GM12878 (cell line): Measurements from ENCODE around the gene MYRF. TPM values are rescaled to one million over a fixed set of nuclear protein-coding genes. Genes with fewer than 3 reads are reported as not detected.

Source experiments
- ATAC-seq: fragments of 200-7000 bp; cut with Tn5 transposase; 3 replicates; pipeline ENCODE4 v1.9.1; 2020; ENCODE audit warnings: mild to moderate bottlenecking, moderate library complexity
- BruUV-seq: library from RNA; stranded (reverse); fragments of 400-500 nt; replicated peaks from 2 replicates; lab custom pipeline; 2021; lab: Mats Ljungman, UMichigan
- CTCF ChIA-PET: fragments of 300-600 bp; sonication (Branson Sonifier 250); formaldehyde crosslinking; extraction: SDS; loops from one replicate; lab custom pipeline; 2021; ENCODE audit warnings: inconsistent platforms; lab: Yijun Ruan, JAX
- POLR2A ChIA-PET: fragments of 350-600 bp; formaldehyde crosslinking; extraction: SDS; loops from one replicate; lab custom pipeline; 2021; ENCODE audit warnings: inconsistent platforms; lab: Charles Lee
- RAD21 ChIA-PET: fragments of 300-600 bp; sonication (Branson Sonifier 250); formaldehyde crosslinking; loops from one replicate; lab custom pipeline; 2023; ENCODE audit warnings: antibody characterized with exemption; ENCODE audit not compliant: unreplicated experiment; lab: Charles Lee
- SMC1A ChIA-PET: fragments of 300-600 bp; sonication (Branson Sonifier 250); formaldehyde crosslinking; loops from one replicate; lab custom pipeline; 2023; ENCODE audit not compliant: unreplicated experiment, uncharacterized antibody; lab: Charles Lee
- DNase-seq: peaks from one replicate; pipeline ENCODE4 v3.0.0-alpha.2; 2011; ENCODE audit warnings: low read depth, low spot score
- FAIRE-seq: peaks from 3 replicates; lab custom pipeline; 2011; peaks lifted over from hg19 to GRCh38; lab: Jason Lieb, UNC
- H2AFZ ChIP-seq: 2 replicates; pipeline ENCODE4 v1.6.0; 2011; ENCODE audit warnings: low read depth, low read length, control low read depth; ENCODE audit not compliant: control insufficient read depth
- H3K27ac ChIP-seq: 2 replicates; pipeline ENCODE4 v1.5.1; 2011; ENCODE audit warnings: control low read depth; ENCODE audit not compliant: control insufficient read depth, insufficient read depth
- H3K27me3 ChIP-seq, 2 experiments: replicated peaks in 1 of 2; 2 replicates each; pipeline versions ENCODE4 v1.6.0 to v1.6.1; 2011; ENCODE audit warnings: low read length in 1 of 2; ENCODE audit not compliant: control insufficient read depth in 2 of 2, insufficient read depth in 2 of 2
- H3K36me3 ChIP-seq, 2 experiments: 2 replicates each; pipeline ENCODE4 v1.5.1; 2011; ENCODE audit warnings: low read length in 1 of 2; ENCODE audit not compliant: control insufficient read depth in 2 of 2, insufficient read depth in 2 of 2
- H3K4me1 ChIP-seq: 2 replicates; pipeline ENCODE4 v1.6.1; 2011; ENCODE audit warnings: mild to moderate bottlenecking, low read length, moderate library complexity, mixed read lengths; ENCODE audit not compliant: control insufficient read depth, insufficient read depth
- H3K4me2 ChIP-seq: 2 replicates; pipeline ENCODE4 v1.6.0; 2011; ENCODE audit warnings: control low read depth; ENCODE audit not compliant: control insufficient read depth, insufficient read depth
- H3K4me3 ChIP-seq: fragments of 200-600 bp; sonication (generic); 2 replicates; pipeline ENCODE4 v1.5.1; 2016
- H3K79me2 ChIP-seq: 2 replicates; pipeline ENCODE4 v1.6.0; 2011; ENCODE audit warnings: low read length; ENCODE audit not compliant: control insufficient read depth, insufficient read depth
- H3K9ac ChIP-seq: 2 replicates; pipeline ENCODE4 v1.8.0; 2011; ENCODE audit warnings: low read length, control low read depth, mixed read lengths; ENCODE audit not compliant: control insufficient read depth, insufficient read depth
- H3K9me3 ChIP-seq: replicated peaks from 3 replicates; pipeline ENCODE4 v1.5.1; 2011; ENCODE audit warnings: mild to moderate bottlenecking, low read length; ENCODE audit not compliant: control insufficient read depth, insufficient read depth
- H4K20me1 ChIP-seq: 2 replicates; pipeline ENCODE4 v1.6.0; 2011; ENCODE audit not compliant: control insufficient read depth, insufficient read depth
- BACH1 ChIP-seq: fragments of 450-650 bp; IDR thresholded peaks from 2 replicates; pipeline ENCODE4 v1.6.1; 2017; ENCODE audit warnings: mild to moderate bottlenecking, borderline replicate concordance
- BRCA1 ChIP-seq: IDR thresholded peaks from 2 replicates; pipeline ENCODE4 v1.6.1; 2011; ENCODE audit warnings: low read depth, low read length, improper control_type of control experiment
- EED ChIP-seq: sonication (generic); IDR thresholded peaks from 2 replicates; pipeline ENCODE4 v1.6.1; 2016; ENCODE audit warnings: antibody characterized with exemption, low read depth
- EP300 ChIP-seq, 2 experiments: fragments of 150-350 bp in 1 of 2; IDR thresholded peaks; 2 replicates each; pipeline ENCODE4 v1.6.1; 2011 to 2012; ENCODE audit warnings: low read depth in 2 of 2, low read length in 2 of 2, borderline replicate concordance in 1 of 2, improper control_type of control experiment in 1 of 2, inconsistent platforms in 1 of 2; ENCODE audit not compliant: control insufficient read depth in 1 of 2
- EZH2 ChIP-seq: IDR thresholded peaks from 2 replicates; pipeline ENCODE4 v1.6.1; 2012; ENCODE audit warnings: low read depth, mild to moderate bottlenecking, control low read depth, inconsistent platforms, low read length, borderline replicate concordance; ENCODE audit not compliant: control insufficient read depth
- IKZF1 ChIP-seq: fragments of 450-650 bp; conservative IDR thresholded peaks from 2 replicates; pipeline ENCODE4 v1.6.1; 2017; ENCODE audit warnings: antibody characterized with exemption, mild to moderate bottlenecking
- IKZF2 ChIP-seq, 2 experiments: fragments of 450-650 bp; IDR thresholded peaks; 2 replicates each; pipeline ENCODE4 v1.6.1; 2017; ENCODE audit warnings: mild to moderate bottlenecking in 2 of 2, moderate library complexity in 2 of 2
- MXI1 ChIP-seq: fragments of 150-350 bp; IDR thresholded peaks from 2 replicates; pipeline ENCODE4 v1.6.1; 2011; ENCODE audit warnings: low read depth, mild to moderate bottlenecking, inconsistent platforms, low read length, improper control_type of control experiment
- NR2F1 ChIP-seq: fragments of 450-650 bp; conservative IDR thresholded peaks from 2 replicates; pipeline ENCODE4 v1.6.1; 2017; ENCODE audit warnings: mild to moderate bottlenecking
- POLR2AphosphoS2 ChIP-seq: IDR thresholded peaks from 2 replicates; pipeline ENCODE4 v1.6.1; 2011; ENCODE audit warnings: low read depth, mild to moderate bottlenecking, low read length, improper control_type of control experiment, moderate library complexity
- POLR2AphosphoS5 ChIP-seq: IDR thresholded peaks from 2 replicates; pipeline ENCODE4 v1.6.1; 2011; ENCODE audit warnings: mild to moderate bottlenecking, low read length, inconsistent platforms
- SUZ12 ChIP-seq: fragments of 200-600 bp; sonication (generic); IDR thresholded peaks from one replicate; pipeline ENCODE4 v1.6.1; 2018; ENCODE audit warnings: antibody characterized with exemption, mild to moderate bottlenecking; ENCODE audit not compliant: unreplicated experiment
- TBL1XR1 ChIP-seq: IDR thresholded peaks from 2 replicates; pipeline ENCODE4 v1.6.1; 2012; ENCODE audit warnings: low read depth, low read length, improper control_type of control experiment
- TCF12 ChIP-seq: IDR thresholded peaks from 2 replicates; pipeline ENCODE4 v1.6.1; 2011; ENCODE audit warnings: low read depth, mild to moderate bottlenecking, low read length
- YY1 ChIP-seq: IDR thresholded peaks from 2 replicates; pipeline ENCODE4 v1.6.1; 2011; ENCODE audit warnings: low read depth, mild to moderate bottlenecking, low read length
- ZNF24 ChIP-seq: fragments of 450-650 bp; IDR thresholded peaks from 2 replicates; pipeline ENCODE4 v1.6.1; 2017; ENCODE audit warnings: antibody characterized with exemption, mild to moderate bottlenecking
- WGBS: methylation state at CpG from one replicate; pipeline ENCODE4 v1.1.6; 2016; ENCODE audit warnings: low lambda C conversion rate; ENCODE audit not compliant: insufficient replicate concordance, insufficient coverage; ENCODE audit errors: missing lambda C conversion rate; 5-methylcytosine and 5-hydroxymethylcytosine counted together
- in situ Hi-C: fragments of 300-500 bp; cut with MboI; formaldehyde crosslinking; loops from 9 replicates; pipeline ENCODE4 v1.14.3; 2018; ENCODE audit warnings: mixed read lengths
- intact Hi-C: fragments of 100-400 bp; cut with micrococcal nuclease; formaldehyde crosslinking; loops from one replicate; pipeline ENCODE4 v1.14.2; 2022; ENCODE audit not compliant: unreplicated experiment
- polyA plus RNA-seq, 11 experiments: library from polyadenylated mRNA; depleted of rRNA in 4 of 11; unstranded in 6 of 11; stranded (reverse) in 5 of 11; fragments of >200 nt; fragmentation: Nextera tagmentation in 4 of 11; fragmentation: Illumina TruSeq in 1 of 11; extraction: Ambion mirVana in 4 of 11; extraction: Trizol in 1 of 11; gene quantifications; 1 replicate in 1 of 11; 2 replicates in 10 of 11; pipeline versions ENCODE4 v1.2.1 to v1.2.3, GENCODE V29; 2011 to 2016; ENCODE audit warnings: inconsistent platforms in 2 of 11, missing spikeins in 2 of 11, low read depth in 1 of 11
- total RNA-seq, 4 experiments: library from RNA; depleted of rRNA in 3 of 4; stranded (reverse); fragments of >200 nt in 3 of 4; fragmentation: Illumina TruSeq in 1 of 4; extraction: Trizol in 1 of 4; gene quantifications; 2 replicates each; pipeline versions ENCODE4 v1.2.1 to v1.2.3, GENCODE V29; 2013 to 2021
- TF ChIP-seq, protein P1 (sequence below): fragments of 450-650 bp; IDR thresholded peaks from 2 replicates; pipeline ENCODE4 v1.6.1; 2017; ENCODE audit warnings: mild to moderate bottlenecking, moderate library complexity
- TF ChIP-seq, protein P2 (sequence below): fragments of 450-650 bp; conservative IDR thresholded peaks from 2 replicates; pipeline ENCODE4 v1.6.1; 2017; ENCODE audit warnings: mild to moderate bottlenecking, moderate library complexity

MYRF gene
- total and polyA plus RNA-seq, 10 of the 15 experiments (the other 5 are each of a cell fraction or from before 2014, with no cell fraction given), result 0.27 to 15.6 (median 0.89) TPM

DNA sequence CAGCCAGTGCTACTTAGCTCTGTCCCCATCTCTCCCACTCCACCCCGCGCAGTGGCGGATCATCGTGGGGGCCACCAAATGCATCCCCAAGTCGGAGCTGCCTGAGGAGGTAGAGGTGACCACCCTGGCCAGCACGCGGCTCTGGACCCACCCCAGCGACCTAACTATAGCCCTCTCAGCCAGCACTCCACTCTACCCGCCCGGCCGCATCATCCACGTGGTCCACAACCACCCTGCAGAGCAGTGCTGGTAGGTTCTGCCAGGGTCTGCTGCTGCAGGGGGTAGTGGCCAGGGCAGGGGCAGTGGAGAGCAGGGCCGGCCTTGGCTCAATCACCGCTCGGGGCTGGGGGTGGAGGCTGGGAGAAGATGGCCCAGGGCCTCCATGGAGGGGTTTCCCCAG lies 13.0 kb upstream of the MYRF start:
- Histone ChIP-seq H3K79me2 (no peaks in the 10 kb centered on the region), H4K20me1 (no peaks in the 10 kb centered on the region), H3K27ac (no peak overlapping the region), H3K4me1 (no peaks in the 10 kb centered on the region), H3K4me2 (no peak overlapping the region), H3K36me3 (no peaks in the 10 kb centered on the region), H3K9me3 (no peaks in the 10 kb centered on the region), H2AFZ (no peak overlapping the region), H3K9ac (no peak overlapping the region), H3K27me3 (no peaks in the 10 kb centered on the region; a peak in 1 of 4 replicates), H3K4me3 (no peak overlapping the region)
- in situ Hi-C loops (no loop called here), intact Hi-C loops (loop anchor here (10.0 kb wide), 1 partner anchor 265 kb away; no protein-coding TSS in a partner anchor)
- ChIA-PET POLR2A (no interaction called here), RAD21 (no interaction called here), CTCF (interaction anchor here (1.2 kb wide), 1 partner anchor 48 kb away, joined by 3 read pairs; no protein-coding TSS in a partner anchor), SMC1A (no interaction called here)
- DNase-seq, result no peak
- WGBS, result 40% methylated on average over 15 of the region's 15 CpGs
- no peak for ATAC-seq
- no TSS peak for BruUV-seq
- FAIRE-seq, result no peak
- TF ChIP-seq EP300 (IDR thresholded peaks at IDR 0.05; ENCODE audit: borderline replicate concordance in 1 of 2, control insufficient read depth in 1 of 2, low read depth in 2 of 2, low read length in 2 of 2) (no peak), SUZ12 (no peak), IKZF1 (no peak), ZNF24 (no peak), EED (no peak), TCF12 (no peak), BRCA1 (no peak), IKZF2 (IDR thresholded peaks at IDR 0.05) (no peak), YY1 (no peak), MXI1 (no peak), POLR2AphosphoS2 (no peak), POLR2AphosphoS5 (no peak), EZH2 (no peak), TBL1XR1 (no peak), BACH1 (no peak), NR2F1 (no peak)
- TF ChIP-seq, protein P1, sequence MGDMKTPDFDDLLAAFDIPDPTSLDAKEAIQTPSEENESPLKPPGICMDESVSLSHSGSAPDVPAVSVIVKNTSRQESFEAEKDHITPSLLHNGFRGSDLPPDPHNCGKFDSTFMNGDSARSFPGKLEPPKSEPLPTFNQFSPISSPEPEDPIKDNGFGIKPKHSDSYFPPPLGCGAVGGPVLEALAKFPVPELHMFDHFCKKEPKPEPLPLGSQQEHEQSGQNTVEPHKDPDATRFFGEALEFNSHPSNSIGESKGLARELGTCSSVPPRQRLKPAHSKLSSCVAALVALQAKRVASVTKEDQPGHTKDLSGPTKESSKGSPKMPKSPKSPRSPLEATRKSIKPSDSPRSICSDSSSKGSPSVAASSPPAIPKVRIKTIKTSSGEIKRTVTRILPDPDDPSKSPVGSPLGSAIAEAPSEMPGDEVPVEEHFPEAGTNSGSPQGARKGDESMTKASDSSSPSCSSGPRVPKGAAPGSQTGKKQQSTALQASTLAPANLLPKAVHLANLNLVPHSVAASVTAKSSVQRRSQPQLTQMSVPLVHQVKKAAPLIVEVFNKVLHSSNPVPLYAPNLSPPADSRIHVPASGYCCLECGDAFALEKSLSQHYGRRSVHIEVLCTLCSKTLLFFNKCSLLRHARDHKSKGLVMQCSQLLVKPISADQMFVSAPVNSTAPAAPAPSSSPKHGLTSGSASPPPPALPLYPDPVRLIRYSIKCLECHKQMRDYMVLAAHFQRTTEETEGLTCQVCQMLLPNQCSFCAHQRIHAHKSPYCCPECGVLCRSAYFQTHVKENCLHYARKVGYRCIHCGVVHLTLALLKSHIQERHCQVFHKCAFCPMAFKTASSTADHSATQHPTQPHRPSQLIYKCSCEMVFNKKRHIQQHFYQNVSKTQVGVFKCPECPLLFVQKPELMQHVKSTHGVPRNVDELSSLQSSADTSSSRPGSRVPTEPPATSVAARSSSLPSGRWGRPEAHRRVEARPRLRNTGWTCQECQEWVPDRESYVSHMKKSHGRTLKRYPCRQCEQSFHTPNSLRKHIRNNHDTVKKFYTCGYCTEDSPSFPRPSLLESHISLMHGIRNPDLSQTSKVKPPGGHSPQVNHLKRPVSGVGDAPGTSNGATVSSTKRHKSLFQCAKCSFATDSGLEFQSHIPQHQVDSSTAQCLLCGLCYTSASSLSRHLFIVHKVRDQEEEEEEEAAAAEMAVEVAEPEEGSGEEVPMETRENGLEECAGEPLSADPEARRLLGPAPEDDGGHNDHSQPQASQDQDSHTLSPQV, result no peak
- TF ChIP-seq, protein P2, sequence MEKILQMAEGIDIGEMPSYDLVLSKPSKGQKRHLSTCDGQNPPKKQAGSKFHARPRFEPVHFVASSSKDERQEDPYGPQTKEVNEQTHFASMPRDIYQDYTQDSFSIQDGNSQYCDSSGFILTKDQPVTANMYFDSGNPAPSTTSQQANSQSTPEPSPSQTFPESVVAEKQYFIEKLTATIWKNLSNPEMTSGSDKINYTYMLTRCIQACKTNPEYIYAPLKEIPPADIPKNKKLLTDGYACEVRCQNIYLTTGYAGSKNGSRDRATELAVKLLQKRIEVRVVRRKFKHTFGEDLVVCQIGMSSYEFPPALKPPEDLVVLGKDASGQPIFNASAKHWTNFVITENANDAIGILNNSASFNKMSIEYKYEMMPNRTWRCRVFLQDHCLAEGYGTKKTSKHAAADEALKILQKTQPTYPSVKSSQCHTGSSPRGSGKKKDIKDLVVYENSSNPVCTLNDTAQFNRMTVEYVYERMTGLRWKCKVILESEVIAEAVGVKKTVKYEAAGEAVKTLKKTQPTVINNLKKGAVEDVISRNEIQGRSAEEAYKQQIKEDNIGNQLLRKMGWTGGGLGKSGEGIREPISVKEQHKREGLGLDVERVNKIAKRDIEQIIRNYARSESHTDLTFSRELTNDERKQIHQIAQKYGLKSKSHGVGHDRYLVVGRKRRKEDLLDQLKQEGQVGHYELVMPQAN, result no peak
